HL-60 (cell line): ENCODE results near the gene ATP8B4.

Experiments used
- CTCF ChIP-seq: IDR thresholded peaks from one replicate; pipeline ENCODE4 v1.5.1; 2011; ENCODE audit warnings: low read length, control low read depth, inconsistent platforms; ENCODE audit not compliant: insufficient read depth
- POLR2AphosphoS5 ChIP-seq: IDR thresholded peaks from 2 replicates; pipeline ENCODE4 v1.6.1; 2012; ENCODE audit warnings: low read depth
- REST ChIP-seq: IDR thresholded peaks from 2 replicates; pipeline ENCODE4 v1.6.1; 2012; ENCODE audit warnings: low read depth; ENCODE audit not compliant: insufficient replicate concordance

- TF ChIP-seq POLR2AphosphoS5 (no peak), CTCF (no peak), REST (no peak)
Measured at GRCh38 chr15:49875392-49875791, 243.6 kb downstream of the ATP8B4 start.
